CD4-positive, alpha-beta T cell (primary cell): ENCODE data around the gene RNF144B. TPM values are rescaled to one million over a fixed set of nuclear protein-coding genes. Genes with fewer than 3 reads are reported as not detected.
"Not testable (repeated sequence)": the region's sequence is repeated elsewhere in the genome, so short reads cannot be mapped to it uniquely, and the experiment has no call there.

Experiments
- ATAC-seq: fragments of 200-7000 bp; cut with Tn5 transposase; one replicate; pipeline ENCODE4 v1.10.0; 2022; ENCODE audit warnings: mild to moderate bottlenecking; ENCODE audit not compliant: poor library complexity
- CTCF ChIA-PET: fragments of 350-600 bp; sonication (Branson Sonifier 250); formaldehyde crosslinking; loops from one replicate; lab custom pipeline; 2021; ENCODE audit warnings: antibody characterized with exemption, inconsistent platforms; lab: Charles Lee
- POLR2A ChIA-PET: fragments of 350-600 bp; sonication (Branson Sonifier 250); formaldehyde crosslinking; loops from one replicate; lab custom pipeline; 2021; ENCODE audit warnings: antibody characterized with exemption, inconsistent platforms; lab: Charles Lee
- DNase-seq, 14 experiments: peaks; one replicate each; pipeline ENCODE4 v3.0.0-alpha.2; 2013 to 2020; ENCODE audit warnings: mixed read lengths in 2 of 14
- H3K27ac ChIP-seq, 2 donors: one replicate each; pipeline versions ENCODE4 v1.5.1 to v1.7.0; 2013; ENCODE audit warnings: low read length in 2 of 2, low read depth in 1 of 2, mild to moderate bottlenecking in 1 of 2
- H3K27me3 ChIP-seq, 2 experiments: 1 replicate in 1 of 2; 2 replicates in 1 of 2; pipeline versions ENCODE4 v1.6.1 to v1.7.0; 2013; ENCODE audit warnings: low read length in 2 of 2, control low read depth in 1 of 2, mild to moderate bottlenecking in 1 of 2, moderate library complexity in 1 of 2; ENCODE audit not compliant: insufficient read depth in 2 of 2, control insufficient read depth in 1 of 2
- H3K36me3 ChIP-seq: one replicate; pipeline ENCODE4 v1.6.1; 2013; ENCODE audit warnings: low read length, control low read depth; ENCODE audit not compliant: insufficient read depth
- H3K4me1 ChIP-seq: one replicate; pipeline ENCODE4 v1.6.1; 2013; ENCODE audit warnings: low read length, control low read depth; ENCODE audit not compliant: insufficient read depth
- H3K4me3 ChIP-seq: one replicate; pipeline ENCODE4 v1.5.1; 2013; ENCODE audit warnings: mild to moderate bottlenecking, low read length, moderate library complexity
- H3K9me3 ChIP-seq, 2 experiments: 1 replicate in 1 of 2; 2 replicates in 1 of 2; pipeline versions ENCODE4 v1.6.1 to v1.7.0; 2013; ENCODE audit warnings: low read length in 2 of 2, mild to moderate bottlenecking in 2 of 2, control low read depth in 1 of 2, moderate library complexity in 1 of 2; ENCODE audit not compliant: control insufficient read depth in 1 of 2, insufficient read depth in 1 of 2
- H3K27ac Mint-ChIP-seq: one replicate; pipeline ENCODE4 v1.8.0; 2020; ENCODE audit warnings: mixed read lengths
- H3K27me3 Mint-ChIP-seq: one replicate; pipeline ENCODE4 v1.8.0; 2021; ENCODE audit warnings: mixed read lengths
- H3K36me3 Mint-ChIP-seq: one replicate; pipeline ENCODE4 v1.8.0; 2021; ENCODE audit warnings: low read depth, mixed read lengths
- H3K4me1 Mint-ChIP-seq: one replicate; pipeline ENCODE4 v1.8.0; 2021; ENCODE audit warnings: low read depth, mixed read lengths
- H3K4me3 Mint-ChIP-seq: one replicate; pipeline ENCODE4 v1.8.0; 2020; ENCODE audit warnings: mild to moderate bottlenecking, mixed read lengths
- H3K9me3 Mint-ChIP-seq: one replicate; pipeline ENCODE4 v1.8.0; 2020; ENCODE audit warnings: mixed read lengths
- intact Hi-C, 2 experiments: fragments of 100-400 bp; cut with DNase I in 1 of 2; cut with micrococcal nuclease in 1 of 2; formaldehyde crosslinking; loops; one replicate each; pipeline versions ENCODE4 v1.15.1 to v1.9.0; 2023 to 2025; cut with DNase I, micrococcal nuclease
- total RNA-seq, 174 experiments: library from RNA in 2 of 174; stranded (reverse) in 2 of 174; gene quantifications; one replicate each; pipeline ENCODE4 v1.2.3 and lab custom pipeline; 2021 to 2026
- TF ChIP-seq, protein P1 (sequence below): fragments of 200-600 bp; IDR thresholded peaks from one replicate; pipeline ENCODE4 v1.8.0; 2022; ENCODE audit warnings: antibody characterized with exemption, mild to moderate bottlenecking

RNF144B gene
- total RNA-seq, 2 experiments from 2014 or later = 2.3 to 3.5 TPM

DNA sequence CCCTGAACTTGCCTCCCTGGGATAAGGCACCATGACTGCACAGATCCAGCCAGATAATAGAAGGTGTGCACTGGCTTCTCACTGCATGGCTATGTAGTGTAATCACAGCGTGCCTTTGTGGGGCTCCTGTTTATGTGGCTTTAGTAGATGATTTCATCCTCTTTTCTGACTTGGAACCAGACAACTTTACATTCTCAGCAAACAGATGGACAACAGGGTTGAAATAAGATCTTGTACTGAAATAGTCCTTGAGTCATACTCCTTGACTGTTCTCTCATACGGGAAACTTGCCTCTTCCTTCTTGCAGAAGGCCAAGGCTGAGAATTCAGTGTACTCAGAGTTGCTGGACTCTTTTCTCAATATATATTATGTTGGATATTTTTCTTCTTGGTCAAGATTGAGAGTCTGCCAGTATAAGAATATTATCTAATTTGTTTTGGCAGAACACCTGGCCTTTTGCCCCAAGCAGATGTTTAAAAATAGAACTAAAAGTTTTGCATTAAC lies 25.0 kb upstream of the RNF144B start:
- Histone ChIP-seq H3K4me3 (no peak overlapping the region), H3K27me3 (no peaks in the 10 kb centered on the region), H3K4me1 (no peaks in the 10 kb centered on the region), H3K27ac (no peak overlapping the region), H3K36me3 (no peaks in the 10 kb centered on the region), H3K9me3 (peaks cover 0 to 7% of the 10 kb centered on the region in 2 experiments)
- Mint-ChIP-seq H3K27me3 (peaks cover 27% of the 10 kb centered on the region), H3K4me1 (no peaks in the 10 kb centered on the region), H3K36me3 (no peaks in the 10 kb centered on the region), H3K9me3 (peaks cover 3% of the 10 kb centered on the region), H3K27ac (no peak overlapping the region), H3K4me3 (no peak overlapping the region)
- TF ChIP-seq, protein P1, sequence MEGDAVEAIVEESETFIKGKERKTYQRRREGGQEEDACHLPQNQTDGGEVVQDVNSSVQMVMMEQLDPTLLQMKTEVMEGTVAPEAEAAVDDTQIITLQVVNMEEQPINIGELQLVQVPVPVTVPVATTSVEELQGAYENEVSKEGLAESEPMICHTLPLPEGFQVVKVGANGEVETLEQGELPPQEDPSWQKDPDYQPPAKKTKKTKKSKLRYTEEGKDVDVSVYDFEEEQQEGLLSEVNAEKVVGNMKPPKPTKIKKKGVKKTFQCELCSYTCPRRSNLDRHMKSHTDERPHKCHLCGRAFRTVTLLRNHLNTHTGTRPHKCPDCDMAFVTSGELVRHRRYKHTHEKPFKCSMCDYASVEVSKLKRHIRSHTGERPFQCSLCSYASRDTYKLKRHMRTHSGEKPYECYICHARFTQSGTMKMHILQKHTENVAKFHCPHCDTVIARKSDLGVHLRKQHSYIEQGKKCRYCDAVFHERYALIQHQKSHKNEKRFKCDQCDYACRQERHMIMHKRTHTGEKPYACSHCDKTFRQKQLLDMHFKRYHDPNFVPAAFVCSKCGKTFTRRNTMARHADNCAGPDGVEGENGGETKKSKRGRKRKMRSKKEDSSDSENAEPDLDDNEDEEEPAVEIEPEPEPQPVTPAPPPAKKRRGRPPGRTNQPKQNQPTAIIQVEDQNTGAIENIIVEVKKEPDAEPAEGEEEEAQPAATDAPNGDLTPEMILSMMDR = no peak
- POLR2A ChIA-PET = no interaction called here
- ATAC-seq (no peak), DNase-seq (no peak)
- CTCF ChIA-PET = interaction anchor here (0.5 kb wide), 1 partner anchor 54 kb away, joined by 3 read pairs; no protein-coding TSS in a partner anchor
- intact Hi-C loops = no loop called here

DNA sequence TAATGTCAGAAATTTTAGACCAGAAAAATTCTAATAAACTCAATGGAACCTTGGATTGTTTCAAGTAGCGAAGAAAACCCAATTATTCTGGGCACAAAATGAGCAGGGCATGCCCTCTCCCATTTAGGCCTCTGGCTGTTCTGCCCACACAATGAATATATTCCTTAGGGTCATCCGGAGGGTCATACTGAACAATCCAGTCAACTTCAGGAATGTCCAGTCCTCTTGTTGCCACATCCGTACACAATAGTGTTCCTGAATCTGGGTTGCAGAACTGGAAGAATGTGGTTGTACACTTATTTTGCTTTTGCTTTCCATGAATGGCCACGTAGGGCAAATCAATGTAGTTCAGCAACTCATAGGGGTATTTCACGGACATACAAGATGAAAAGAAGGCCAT lies 23.4 kb upstream of the RNF144B start:
- ChIA-PET CTCF (no interaction called here), POLR2A (no interaction called here)
- TF ChIP-seq, protein P1 = no peak
- ATAC-seq (no peak), DNase-seq (no peak)
- Histone ChIP-seq H3K4me3 (no peak overlapping the region), H3K4me1 (no peaks in the 10 kb centered on the region), H3K27me3 (no peaks in the 10 kb centered on the region), H3K36me3 (no peaks in the 10 kb centered on the region), H3K9me3 (peaks cover 0 to 7% of the 10 kb centered on the region in 2 experiments), H3K27ac (no peak overlapping the region)
- Mint-ChIP-seq H3K36me3 (no peaks in the 10 kb centered on the region), H3K4me1 (no peaks in the 10 kb centered on the region), H3K9me3 (no peaks in the 10 kb centered on the region), H3K4me3 (no peak overlapping the region), H3K27me3 (peaks cover 20% of the 10 kb centered on the region), H3K27ac (no peak overlapping the region)
- intact Hi-C loops = no loop called here

DNA sequence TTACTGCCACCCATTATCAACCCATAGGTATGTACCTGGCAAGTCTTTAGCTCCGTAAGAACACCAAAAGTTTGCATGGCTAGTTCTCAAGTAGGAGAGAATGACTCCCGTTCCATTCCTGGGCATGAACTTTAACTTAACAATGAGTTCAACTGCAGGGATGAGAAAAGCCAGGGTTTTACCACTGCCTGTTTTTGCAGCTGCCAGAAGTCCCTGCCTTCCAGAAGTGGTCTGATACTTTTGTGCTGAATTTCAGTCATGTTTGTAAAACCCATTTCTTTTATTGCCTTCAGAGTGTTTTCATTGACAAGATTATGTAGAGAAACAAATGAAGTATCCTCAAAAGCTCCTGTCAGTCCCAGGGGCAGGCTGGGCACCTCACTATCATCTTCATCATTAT lies 22.6 kb upstream of the RNF144B start:
- H3K4me1 ChIP-seq, H3K27ac Mint-ChIP-seq, CTCF ChIA-PET, POLR2A ChIA-PET, H3K9me3 ChIP-seq, H3K4me3 ChIP-seq, H3K4me1 Mint-ChIP-seq, DNase-seq, H3K27ac ChIP-seq, H3K36me3 ChIP-seq, H3K9me3 Mint-ChIP-seq, ATAC-seq, H3K27me3 ChIP-seq, H3K4me3 Mint-ChIP-seq, intact Hi-C loops, H3K36me3 Mint-ChIP-seq: not testable (repeated sequence)
- H3K27me3 Mint-ChIP-seq = peaks cover 20% of the 10 kb centered on the region

DNA sequence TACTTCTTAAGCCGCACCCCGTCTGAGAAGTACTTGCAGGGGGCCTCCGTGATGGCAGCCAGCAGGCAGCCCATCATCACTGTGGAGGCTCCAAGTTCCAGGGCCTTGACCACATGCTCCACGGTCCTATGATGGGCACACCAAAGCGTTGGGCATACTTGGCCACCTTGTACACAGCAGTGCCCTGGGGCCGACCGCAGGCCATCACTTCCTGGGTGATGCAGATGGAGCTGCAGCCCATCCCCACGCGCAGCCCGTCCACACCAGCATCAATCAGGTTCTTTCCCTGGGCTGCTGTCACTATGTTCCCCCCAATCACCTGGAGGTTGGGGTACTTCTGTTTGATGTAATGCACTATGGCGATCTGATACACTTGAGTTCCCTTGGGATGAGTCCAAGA lies 19.8 kb upstream of the RNF144B start:
- no peaks in the 10 kb centered on the region for H3K27me3 ChIP-seq
- Mint-ChIP-seq H3K4me3 (no peak overlapping the region), H3K4me1 (no peaks in the 10 kb centered on the region), H3K9me3 (no peaks in the 10 kb centered on the region), H3K36me3 (no peaks in the 10 kb centered on the region), H3K27ac (no peak overlapping the region), H3K27me3 (peaks cover under 1% of the 10 kb centered on the region)
- H3K9me3 ChIP-seq = peaks cover 0 to 7% of the 10 kb centered on the region in 2 experiments
- ChIA-PET POLR2A (no interaction called here), CTCF (no interaction called here)
- DNase-seq (no peak), ATAC-seq (no peak)
- TF ChIP-seq, protein P1 = no peak
- intact Hi-C loops = no loop called here
- no peaks in the 10 kb centered on the region for H3K36me3 ChIP-seq
- no peak overlapping the region for H3K27ac ChIP-seq
- no peaks in the 10 kb centered on the region for H3K4me1 ChIP-seq
- no peak overlapping the region for H3K4me3 ChIP-seq
